GM19467 (cell line): ENCODE measurements around the gene ELFN1.
"Not testable (repeated sequence)": the region's sequence is repeated elsewhere in the genome, so short reads cannot be mapped to it uniquely, and the experiment has no call there.

Experiments
- ATAC-seq: cut with Tn5 transposase; IDR thresholded peaks from one replicate; pipeline ENCODE4 v1.9.1; 2021; ENCODE audit warnings: mild to moderate bottlenecking, moderate library complexity; ENCODE audit not compliant: unreplicated experiment

Gene ELFN1

GRCh38 chr7:1750541-1751021, 80.5 kb downstream of the ELFN1 start:
- ATAC-seq = no peak

- ATAC-seq = no peak
Observed at GRCh38 chr7:1752111-1752510, 82.0 kb downstream of the ELFN1 start.

GRCh38 chr7:1752771-1753563, 82.9 kb downstream of the ELFN1 start:
- no peak for ATAC-seq

- ATAC-seq = no peak
Observed at GRCh38 chr7:1753564-1753867, 83.4 kb downstream of the ELFN1 start.

- no peak for ATAC-seq
Observed at GRCh38 chr7:1754345-1754908, 84.3 kb downstream of the ELFN1 start.

GRCh38 chr7:1755783-1756625, 85.9 kb downstream of the ELFN1 start:
- no peak for ATAC-seq

GRCh38 chr7:1757601-1758000, 87.5 kb downstream of the ELFN1 start:
- ATAC-seq = no peak

GRCh38 chr7:1758028-1758858, 88.2 kb downstream of the ELFN1 start:
- ATAC-seq = no peak

GRCh38 chr7:1758859-1759521, 88.9 kb downstream of the ELFN1 start:
- ATAC-seq = no peak

- no peak for ATAC-seq
Observed at GRCh38 chr7:1761097-1761496, 91.0 kb downstream of the ELFN1 start.

- ATAC-seq = no peak
Observed at GRCh38 chr7:1761774-1762173, 91.7 kb downstream of the ELFN1 start.

GRCh38 chr7:1762238-1762945, 92.3 kb downstream of the ELFN1 start:
- no peak for ATAC-seq

- ATAC-seq = no peak
Observed at GRCh38 chr7:1763033-1763432, 93.0 kb downstream of the ELFN1 start.

- ATAC-seq = not testable (repeated sequence)
Observed at GRCh38 chr7:1763911-1764310, 93.8 kb downstream of the ELFN1 start.

GRCh38 chr7:1765336-1765735, 95.3 kb downstream of the ELFN1 start:
- ATAC-seq = no peak

GRCh38 chr7:1767524-1767923, 97.4 kb downstream of the ELFN1 start:
- ATAC-seq = no peak

- ATAC-seq = no peak
Observed at GRCh38 chr7:1768832-1769231, 98.8 kb downstream of the ELFN1 start.

GRCh38 chr7:1769286-1770200, 99.5 kb downstream of the ELFN1 start:
- no peak for ATAC-seq

GRCh38 chr7:1770331-1770730, 100.3 kb downstream of the ELFN1 start:
- ATAC-seq = no peak
